ENCODE results near the gene ZNFX1.
"Not testable (repeated sequence)": the region's sequence is repeated elsewhere in the genome, so short reads cannot be mapped to it uniquely, and the experiment has no call there.

ZNFX1 gene

DNA sequence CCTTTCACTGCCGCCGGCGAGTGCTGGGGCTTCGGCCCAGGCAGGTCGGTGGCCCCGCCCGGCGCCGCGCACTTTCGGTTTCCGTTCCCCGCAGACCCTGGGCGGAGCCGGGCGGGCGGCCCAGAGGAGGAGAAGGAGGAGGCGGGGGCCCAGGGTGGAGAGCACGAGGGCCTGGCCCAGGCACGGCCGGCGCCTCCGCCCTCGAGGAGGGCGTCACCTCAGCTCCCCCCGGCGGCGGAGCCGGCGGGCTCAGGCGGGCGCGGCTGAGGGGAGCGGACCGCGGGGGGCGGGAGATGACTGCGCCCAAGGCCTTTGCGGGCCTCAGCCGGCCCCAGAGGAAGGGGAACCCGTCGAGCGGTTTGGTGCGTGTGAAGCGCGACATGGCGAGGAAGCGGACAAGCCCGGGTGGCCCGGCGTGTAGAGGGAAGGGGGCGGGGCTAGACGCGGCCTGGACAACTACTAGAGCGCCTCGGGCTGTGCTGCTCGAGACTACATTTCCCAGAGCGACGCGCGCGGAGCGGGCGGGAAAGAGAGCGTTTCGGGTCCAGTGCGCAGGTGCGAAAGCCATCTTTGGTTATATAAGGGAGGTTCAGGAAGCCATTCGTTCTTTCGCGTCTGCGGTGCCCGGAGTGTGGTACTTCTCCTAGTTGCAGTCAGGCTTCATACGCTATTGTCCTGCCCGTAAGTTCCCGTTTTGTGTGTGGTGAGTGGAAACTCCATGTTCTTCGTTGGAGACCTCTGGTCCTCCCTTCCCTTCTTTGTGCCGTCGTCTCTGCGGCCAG lies at the start of gene ZNFX1:
Gene ZNFX1 (minus strand): TSS at position 22 of the 782 bp plus-strand sequence. CDS start 2,218 bp downstream, outside the sequence.
- peak; percentile 98 for DNase-seq

DNA sequence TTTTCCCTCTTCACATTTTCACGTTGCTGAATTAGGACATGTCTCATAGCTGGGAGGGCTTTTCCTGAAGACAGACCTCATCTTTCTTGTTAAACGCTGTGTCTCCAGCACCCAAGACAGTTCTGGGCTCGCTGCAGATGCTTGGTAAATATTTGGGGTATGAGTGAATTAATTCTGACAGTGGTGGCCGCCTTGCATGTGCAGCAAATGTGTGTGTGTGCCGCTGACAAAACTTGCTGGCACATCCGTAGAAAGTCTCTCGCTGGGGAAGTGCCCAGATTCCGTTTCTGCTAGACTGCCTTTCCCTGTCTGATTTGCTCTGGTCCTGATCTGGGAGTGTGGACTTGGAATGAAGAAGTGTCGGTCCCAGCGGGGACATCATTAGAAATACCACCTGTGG lies 48.2 kb upstream of the ZNFX1 start:
- peak; percentile 53 for DNase-seq

DNA sequence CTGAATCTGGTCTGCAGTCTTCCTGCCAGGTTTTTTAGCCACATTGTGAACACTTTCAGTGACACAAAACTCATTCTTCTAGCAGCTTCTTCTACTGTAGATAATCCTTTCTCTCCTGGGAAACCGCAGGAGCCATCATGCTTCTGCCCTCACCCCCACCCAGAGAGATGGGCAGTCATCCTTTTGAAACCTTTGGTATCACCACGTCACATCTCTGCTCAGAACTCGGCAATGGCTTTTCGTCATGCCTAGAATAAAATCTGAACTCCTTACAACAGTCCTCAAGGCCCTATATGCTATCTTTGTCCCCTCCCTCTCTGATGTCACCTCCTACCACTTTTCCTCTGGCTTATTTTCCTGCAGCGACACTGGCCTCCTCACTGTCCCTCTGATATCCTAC lies 46.4 kb upstream of the ZNFX1 start:
- DNase-seq = no peak

DNA sequence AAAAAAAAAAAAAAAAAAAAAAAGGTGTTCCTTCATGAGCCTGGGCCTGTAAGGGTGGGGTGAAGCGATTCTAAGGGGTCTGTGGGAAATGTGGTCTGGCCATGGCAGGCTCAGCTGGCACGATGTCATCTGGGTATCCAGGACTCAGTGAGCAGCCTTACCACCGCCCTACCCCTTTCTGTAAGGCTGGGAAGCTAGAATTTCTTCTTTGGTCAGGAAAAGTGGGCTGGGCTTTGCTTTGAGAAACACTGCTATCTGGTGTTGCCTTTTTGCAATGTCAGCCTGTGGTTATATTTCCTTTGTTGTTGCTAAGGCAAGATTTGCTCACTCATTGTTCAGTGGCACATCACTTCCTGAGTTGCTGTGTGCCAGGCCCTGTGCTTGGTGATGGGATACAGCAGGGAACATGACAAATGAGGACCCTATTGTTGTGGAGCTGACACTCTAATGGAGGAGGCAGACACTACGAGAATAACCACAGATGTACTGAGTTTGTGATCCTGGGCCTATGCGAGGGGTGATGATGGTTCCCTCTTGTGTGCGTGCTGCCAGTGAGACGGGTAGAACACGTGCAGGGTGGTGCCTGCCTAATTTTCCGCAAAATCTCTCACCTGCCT lies 45.9 kb upstream of the ZNFX1 start:
- peak; percentile 74 for DNase-seq

DNA sequence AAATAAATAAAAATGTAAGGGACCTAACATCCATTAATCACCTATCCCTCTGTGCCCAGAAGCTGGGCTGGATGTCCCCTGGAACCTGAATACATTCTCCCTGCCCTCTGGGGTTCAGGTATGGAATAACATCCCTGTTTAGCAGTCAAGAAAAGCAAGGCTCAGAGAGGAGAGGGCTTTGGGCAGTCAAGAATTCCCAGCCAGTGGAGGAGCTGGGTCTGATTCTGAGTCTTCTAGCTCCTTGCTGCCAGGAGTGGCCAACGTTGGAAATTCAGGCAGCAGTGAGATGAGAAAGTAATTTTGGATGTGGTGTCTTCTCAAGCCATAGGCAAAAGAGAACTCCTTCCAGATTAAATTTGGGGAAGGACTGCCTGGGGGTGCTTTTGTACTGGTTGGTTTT lies 42.6 kb upstream of the ZNFX1 start:
- peak; percentile 39 for DNase-seq

DNA sequence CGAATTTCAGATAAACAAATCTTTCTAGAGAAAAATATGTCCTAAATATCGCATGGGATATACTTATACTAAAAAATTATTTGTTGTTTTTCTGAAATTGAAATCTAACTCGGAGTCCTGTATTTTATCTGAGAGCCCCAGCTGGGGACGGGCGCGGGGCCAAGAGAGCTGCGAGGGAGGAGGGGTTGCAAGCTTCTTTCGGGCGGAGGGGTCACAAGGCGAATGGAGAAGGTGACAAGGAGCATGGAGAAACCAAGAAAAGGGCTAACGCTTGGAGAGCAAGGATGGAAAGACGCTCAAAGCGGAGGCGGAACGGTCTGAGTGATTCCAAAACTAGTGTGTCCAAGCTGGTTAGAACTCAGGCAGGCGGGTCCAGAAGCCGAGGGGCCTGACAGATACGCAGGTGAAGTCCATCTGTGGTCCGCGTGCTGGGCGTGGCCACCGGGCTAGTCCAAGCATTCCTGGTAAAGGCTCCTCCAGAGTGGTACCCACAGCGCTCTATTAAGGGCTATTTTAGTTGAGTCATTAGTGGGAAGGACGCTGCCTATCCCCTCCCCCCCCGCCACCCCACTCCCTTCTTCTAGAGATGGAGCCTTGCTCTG lies 41.5 kb upstream of the ZNFX1 start:
- DNase-seq = no peak

DNA sequence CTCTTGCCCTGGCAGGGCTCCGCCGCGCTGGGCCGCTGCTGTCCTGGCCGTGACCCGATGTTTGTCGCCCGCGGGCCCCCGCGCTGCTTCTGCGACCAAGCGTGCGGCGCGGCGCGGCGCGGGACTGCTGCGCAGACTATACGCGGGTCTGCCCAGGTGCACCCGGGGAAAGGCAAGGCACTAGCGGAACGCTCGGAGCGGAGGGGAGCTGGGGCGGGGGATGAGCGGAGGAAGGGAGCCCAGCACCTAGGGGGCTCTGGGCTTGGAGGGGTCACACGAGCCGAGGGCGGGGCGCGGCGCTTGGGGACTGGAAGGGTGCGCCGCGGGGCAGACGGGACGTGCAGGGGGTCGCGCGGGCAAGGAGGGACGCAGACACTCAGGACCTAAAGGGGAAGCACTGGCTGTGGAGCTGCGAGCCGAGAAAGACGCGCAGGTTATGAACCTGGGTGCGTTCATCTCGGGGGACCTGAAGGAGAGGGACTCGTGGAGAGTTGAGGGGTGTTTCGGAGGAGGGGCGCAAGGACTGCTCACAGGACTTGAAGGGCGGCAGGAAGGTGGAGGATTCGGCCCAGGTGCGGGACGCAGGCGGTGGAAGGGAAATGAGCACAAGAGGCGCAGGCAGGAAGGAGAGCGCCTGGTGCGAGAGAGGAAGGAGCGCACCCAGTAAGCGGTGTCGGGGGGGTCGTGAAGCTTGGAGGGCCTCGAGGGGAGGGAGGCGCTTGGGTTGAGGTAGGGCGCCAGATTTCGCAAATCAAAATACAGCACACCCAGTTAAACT lies 40.8 kb upstream of the ZNFX1 start:
- DNase-seq = no peak

DNA sequence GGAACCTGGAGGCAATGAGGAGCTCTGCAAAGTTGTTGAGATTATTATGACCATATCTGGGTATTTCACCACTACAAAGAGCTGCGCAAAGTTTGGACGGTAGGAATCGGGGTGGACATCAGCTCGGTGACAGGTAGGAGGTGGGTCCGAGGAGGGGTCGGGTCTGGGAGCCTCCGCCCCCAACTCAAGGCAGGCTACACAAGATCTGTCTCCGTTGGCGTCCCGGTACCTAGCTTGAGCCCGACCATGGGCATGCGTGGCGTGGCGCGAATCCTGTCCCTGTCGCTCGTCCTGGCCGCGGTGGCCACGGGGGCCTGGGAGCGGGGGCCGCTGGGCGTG lies 40.2 kb upstream of the ZNFX1 start:
- no peak for DNase-seq

DNA sequence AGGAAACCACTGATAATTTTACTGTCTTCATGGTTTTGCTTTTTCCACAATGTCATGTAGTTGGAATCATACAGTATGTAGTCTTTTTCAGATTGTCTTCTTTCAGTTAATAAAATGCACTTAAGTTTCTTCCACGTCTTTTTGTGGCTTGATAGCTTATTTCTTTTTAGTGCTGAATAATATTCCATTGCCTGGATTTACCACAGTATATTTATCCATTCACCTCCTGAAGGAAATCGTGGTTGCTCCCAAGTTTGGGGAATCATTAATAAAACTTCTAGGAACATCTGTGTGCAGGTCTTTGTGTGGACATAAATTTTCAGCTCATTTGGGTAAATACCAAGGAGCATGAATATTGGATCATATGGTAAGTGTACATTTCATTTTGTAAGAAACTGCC lies 38.8 kb upstream of the ZNFX1 start:
- no peak for DNase-seq

DNA sequence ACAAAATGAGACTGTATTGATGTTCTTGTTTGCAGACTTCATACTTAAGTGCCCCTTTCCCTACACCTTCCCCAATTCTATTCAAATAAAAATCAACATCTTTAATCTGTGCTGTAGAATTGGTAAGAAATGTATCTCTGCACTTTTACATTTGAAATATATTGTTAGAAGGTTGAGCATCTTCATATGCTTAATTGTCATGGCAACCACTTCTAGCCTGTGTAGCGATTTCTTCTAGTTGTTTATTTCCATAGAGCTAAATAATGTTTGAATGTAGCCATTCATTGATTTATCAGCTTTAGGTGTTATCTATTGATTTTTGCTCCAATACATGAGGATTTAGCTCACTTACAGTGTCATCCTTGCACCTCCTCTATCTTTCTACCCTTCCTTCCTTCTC lies 37.7 kb upstream of the ZNFX1 start:
- DNase-seq = no peak

DNA sequence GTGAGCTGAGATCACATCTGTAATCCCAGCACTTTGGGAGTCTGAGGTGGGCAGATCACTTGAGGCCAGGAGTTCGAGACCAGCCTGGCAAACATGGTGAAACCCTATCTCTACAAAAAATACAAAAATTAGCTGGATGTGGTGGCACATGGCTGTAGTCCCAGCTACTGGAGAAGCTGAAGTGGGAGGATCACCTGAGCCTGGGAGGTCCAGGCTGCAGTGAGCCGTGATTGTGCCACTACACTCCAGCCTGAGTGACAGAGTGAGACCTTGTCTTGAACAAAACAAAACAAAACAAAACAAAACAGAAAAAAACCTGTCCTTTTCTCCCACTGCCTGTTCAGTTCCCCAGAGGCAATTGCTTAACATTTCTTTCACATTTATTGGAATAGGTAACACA lies 36.2 kb upstream of the ZNFX1 start:
- not testable (repeated sequence) for DNase-seq

DNA sequence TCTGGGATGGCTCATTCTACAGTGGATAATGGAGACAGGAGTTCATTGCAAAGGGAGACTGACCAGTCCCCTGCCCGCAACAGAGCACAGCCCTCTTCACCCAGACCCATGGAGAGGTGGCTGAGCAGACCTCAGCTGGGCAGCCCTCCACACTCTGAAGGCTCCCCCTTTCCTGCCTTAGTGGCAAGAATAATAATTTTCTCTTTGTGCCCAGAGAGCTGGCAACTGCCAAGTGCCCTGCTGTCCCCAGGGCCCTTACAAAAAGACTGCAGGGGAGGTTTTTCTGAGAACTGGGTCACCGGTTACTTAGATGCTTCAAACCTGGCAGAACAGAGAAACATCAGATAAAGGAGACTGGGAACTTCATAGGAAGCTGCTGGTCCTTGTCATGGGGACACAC lies 35.4 kb upstream of the ZNFX1 start:
- DNase-seq = no peak

DNA sequence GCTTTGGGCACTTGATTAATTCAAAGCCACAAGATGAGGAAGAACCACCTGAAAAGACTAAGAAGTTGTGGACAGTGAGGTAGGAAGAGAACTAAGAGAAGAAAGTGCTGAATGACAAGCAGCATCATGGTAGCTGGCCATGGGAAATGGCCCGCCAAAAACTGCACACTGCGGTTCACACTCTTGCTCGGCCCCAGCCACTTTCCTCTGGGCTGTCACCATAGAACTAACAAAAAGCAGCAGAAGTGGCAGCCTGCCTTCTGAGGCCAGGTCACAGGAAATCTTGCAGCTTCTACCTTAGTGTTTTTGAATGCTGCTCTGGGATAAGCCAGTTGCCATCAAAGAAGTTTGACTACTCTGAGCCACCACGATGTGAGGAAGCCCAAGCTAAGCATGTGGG lies 34.8 kb upstream of the ZNFX1 start:
- no peak for DNase-seq

DNA sequence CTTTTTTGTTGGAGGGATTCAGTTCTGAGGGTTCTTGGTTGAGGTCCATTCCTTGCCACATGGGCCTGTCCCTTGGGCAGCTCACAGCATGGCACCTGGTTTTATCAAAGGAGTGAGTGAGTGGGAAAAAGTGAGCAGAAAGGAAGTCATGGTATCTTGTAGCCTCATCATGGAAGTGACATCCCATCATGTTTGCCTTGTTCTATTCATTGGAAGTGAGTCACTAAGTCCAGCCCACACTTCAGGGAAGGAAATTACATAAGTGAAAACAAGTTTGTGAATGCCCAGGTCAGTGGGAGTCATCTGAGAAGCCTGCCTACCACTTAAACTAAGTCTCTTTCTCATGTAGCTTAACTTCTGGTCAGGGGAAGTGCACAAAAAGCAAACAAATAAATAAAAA lies 32.8 kb upstream of the ZNFX1 start:
- DNase-seq = no peak

DNA sequence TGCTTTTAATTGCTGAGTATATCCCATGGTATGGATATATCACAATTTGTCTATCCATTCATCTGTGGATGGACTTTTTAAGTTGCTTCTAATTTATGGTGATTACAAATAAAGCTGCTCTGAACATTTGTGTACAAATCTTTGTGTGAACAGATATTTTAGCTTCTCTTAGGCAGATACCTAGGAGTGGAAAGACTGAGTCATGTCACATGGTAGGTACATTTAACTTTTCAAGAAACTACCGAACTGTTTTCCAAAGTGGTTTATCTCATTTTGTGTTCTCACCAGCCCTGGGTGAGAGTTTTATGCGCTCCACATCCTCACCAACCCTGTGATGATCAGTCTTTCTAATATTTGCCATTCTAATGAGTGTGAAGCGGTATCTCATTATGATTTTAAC lies 31.0 kb upstream of the ZNFX1 start:
- no peak for DNase-seq

DNA sequence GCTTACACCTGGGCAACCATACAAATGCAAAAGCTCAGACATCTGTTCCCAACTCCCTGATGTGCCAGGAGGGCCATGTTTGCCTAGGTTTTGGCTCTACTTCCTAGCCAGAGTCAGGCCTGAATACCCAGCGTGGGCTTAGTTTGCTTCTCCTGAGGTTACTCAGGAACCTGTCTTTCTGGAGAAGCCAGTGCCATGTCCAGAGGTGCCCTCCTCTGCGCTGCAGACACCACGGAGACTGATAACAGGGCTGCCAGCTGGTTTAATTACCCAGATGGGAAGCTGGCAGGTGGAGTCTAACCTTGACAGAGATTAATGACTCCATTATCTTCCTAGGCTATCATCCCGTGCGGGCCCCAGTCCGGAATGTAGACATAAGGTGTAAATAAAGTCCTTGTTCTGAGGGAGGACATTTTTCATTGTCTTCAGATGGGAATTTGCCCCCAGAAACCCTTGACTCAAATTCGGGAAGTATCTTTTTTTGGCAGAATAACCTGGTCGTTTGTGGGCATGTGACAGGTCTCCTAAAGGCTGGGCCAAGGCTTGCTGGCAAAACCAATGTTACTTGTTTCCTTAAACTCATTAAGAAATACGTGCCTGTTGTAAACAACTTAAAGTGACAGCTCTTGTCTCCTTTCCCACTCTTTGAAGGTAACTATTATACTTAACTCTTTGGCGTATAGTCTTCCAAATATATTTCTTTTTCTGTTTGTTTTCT lies 29.2 kb upstream of the ZNFX1 start:
- no peak for DNase-seq

DNA sequence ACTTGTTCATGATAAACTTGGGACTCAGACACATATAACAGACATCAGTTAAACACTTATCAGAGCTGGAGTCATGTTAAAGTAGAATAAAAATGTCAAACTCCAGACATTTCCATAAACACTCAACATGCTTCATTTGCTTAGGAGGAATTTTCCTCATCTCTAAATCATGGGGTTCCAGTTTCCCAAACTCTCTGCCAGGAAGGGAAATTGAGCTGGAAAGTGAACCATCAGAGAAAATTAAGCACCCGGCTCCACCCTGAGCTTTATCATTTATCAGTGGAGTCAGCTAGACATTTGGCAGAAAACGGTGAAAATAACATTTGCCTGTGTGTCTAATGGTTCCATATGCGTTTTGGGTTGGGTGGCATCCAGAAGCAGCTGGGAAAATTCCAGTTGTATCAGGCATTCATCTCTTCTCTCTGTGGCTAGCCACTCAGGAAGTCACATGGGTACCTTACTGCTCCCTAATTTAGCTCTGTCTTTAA lies 25.3 kb upstream of the ZNFX1 start:
- DNase-seq = peak; percentile 61

DNA sequence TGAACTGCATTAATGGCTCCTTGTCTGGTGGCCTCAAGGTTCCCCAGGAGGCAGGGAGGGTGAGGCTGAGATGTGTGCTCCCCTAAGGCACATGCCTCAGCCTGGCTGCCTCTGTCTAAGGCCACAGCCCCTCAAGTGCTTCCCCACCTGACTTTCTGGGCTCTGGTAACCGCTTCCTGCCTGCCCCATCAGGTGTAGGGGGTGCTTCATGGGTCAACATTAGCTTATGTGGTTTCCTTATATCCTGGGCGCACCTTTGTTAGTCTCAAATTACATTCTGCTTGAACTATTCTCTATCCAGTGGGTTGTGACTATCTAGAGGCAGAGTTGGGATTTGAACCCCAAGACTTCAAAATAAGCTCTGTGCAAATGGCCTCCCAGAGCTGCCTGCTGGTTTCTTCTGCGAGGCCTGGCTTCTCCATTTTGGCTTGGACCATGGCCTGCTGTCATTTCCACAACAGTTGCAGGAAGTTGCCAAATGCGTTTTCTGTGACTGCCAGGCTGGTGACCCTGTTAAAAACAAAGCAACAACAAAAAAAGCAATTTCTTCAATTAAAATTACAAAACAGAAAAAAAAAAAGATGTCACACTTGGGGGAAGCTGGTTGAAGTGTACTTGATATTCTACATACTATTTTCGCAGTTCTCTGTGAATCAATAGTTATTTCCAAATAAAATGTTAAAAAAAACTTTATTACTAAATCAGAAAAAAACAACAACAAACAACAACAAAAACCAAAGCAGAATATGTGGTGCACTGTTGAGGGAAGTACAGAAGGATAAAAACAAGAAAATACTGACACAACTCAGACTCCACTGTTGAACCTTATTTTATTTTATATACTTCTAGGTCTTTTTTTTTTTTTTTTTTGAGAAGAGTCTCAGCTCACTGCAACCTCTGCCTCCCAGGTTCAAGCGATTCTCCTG lies 20.0 kb upstream of the ZNFX1 start:
- no peak for DNase-seq

DNA sequence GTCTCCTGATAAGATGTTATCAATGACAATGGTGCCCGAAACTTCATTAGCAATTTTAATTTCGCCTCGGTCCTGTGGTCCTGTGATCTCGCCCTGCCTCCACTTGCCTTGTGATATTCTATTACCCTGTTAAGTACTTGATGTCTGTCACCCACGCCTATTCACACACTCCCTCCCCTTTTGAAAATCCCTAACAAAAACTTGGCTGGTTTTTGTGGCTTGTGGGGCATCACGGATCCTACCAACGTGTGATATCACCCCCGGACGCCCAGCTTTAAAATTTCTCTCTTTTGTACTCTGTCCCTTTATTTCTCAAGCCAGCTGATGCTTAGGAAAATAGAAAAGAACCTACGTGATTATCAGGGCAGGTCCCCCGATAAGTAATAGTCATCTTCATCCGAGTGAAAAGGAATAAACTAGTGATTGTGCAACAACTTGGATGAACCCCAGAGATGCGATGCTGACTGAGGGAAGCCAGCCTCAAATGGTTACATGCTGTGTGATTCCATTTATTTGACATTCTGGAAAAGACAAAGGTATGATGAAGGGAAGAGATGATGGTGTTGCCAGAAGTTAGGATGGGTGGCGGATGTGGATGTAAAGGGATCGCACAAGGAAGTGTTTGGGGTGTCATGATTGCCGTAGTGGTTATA lies 16.3 kb upstream of the ZNFX1 start:
- DNase-seq = not testable (repeated sequence)

DNA sequence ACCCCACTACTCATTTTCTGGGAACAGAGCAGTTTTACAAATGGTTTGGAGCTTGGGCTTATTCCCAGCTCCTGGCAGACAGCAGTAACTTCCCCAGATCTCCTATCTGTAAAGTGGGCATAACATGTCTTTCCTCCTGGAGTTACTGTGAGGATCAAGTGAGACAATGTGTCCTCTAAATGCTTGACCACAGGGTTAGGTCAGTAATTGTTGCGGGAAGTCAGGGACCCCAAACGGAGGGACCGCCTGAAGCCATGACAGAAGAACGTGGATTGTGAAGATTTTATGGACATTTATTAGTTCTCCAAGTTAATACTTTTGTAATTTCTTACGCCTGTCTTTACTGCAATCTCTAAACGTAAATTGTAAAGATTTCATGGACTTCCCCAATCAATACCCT lies 15.3 kb upstream of the ZNFX1 start:
- no peak for DNase-seq

DNA sequence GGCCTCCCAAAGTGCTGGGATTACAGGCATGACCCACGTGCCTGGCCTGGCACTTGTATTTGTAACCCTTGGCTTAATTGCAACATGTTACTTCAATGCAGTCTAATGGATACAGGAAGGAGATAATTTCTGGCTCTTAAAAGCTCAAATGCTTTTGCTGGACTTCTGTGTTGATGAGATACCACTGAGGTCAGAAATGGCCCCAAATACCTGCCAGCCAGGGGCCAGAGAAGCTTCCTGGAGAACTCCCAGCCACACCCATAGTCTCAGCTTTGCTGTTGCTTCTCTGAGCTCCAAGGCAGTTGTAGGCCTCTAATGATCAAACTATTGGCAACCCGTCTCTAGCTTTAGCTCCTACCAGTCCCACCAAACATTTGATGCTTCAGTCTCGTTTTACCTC lies 14.2 kb upstream of the ZNFX1 start:
- no peak for DNase-seq
